Measurements from ENCODE around the gene PDE3B.
A peak's percentile ranks its signal among the peaks of the same experiment; 100 is the strongest.
"Not testable (repeated sequence)": the region's sequence is repeated elsewhere in the genome, so short reads cannot be mapped to it uniquely, and the experiment has no call there.

Gene PDE3B

DNA sequence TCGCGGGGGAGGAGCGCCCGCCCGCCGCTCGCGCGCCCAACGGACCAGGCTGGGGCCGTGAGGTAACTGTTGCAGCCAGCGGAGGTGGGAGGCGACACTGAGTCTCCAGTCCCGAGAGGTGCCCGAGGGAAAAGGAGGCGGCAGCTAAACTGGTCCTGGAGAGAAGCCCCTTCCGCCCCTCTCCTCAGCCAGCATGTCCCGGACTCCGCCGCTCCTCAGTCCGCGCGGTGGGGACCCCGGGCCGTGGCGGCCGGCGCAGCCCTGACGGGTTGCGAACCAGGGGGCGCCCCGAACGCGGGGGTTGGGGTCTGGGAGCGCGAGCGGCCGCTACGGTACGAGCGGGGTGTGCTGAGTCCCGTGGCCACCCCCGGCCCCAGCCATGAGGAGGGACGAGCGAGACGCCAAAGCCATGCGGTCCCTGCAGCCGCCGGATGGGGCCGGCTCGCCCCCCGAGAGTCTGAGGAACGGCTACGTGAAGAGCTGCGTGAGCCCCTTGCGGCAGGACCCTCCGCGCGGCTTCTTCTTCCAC lies at the start of gene PDE3B:
Gene PDE3B, plus strand, starts transcription at position 108 of the 529 bp plus-strand sequence. Its CDS starts 272 bp downstream, at position 380.
- peaks cover 33% of the 10 kb centered on the region for H3K4me1 ChIP-seq (ENCODE audit: insufficient read depth, low read length)
- H3K4me3 ChIP-seq (ENCODE audit: low read depth in 1 of 2, low read length in 2 of 2), result peak within 1 kb of the TSS; percentile 84 to 88
- H3K27ac ChIP-seq (ENCODE audit: low read depth, low read length), result peak within 1 kb of the TSS; percentile 94
- H3K27me3 ChIP-seq (ENCODE audit: control insufficient read depth in 1 of 2, insufficient read depth in 2 of 2, low read length in 2 of 2), result no peaks in the 10 kb centered on the region
- no peaks in the 10 kb centered on the region for H3K9me3 ChIP-seq (ENCODE audit: low read length)
- H3K36me3 ChIP-seq (ENCODE audit: insufficient read depth, low read length), result no peaks in the 10 kb centered on the region
- peak within 1 kb of the TSS; percentile 29 for H3K9ac ChIP-seq (ENCODE audit: low read length)

DNA sequence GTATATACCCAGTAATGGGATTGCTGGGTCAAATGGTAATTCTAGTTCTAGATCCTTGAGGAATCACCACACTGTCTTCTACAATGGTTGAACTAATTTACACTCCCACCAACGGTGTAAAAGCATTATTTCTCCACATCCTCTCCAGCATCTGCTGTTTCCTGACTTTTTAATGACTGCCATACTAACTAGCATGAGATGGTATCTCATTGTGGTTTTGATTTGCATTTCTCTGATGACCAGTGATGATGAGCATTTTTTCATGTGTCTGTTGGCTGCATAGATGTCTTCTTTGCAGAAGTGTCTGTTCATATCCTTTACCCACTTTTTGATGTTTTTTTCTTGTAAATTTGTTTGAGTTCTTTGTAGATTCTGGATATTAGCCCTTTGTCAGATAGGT lies 48.3 kb upstream of the PDE3B start:
- H3K9me3 ChIP-seq (ENCODE audit: low read length); H3K9ac ChIP-seq (ENCODE audit: low read length); H3K27ac ChIP-seq (ENCODE audit: low read depth, low read length); H3K36me3 ChIP-seq (ENCODE audit: insufficient read depth, low read length); H3K4me1 ChIP-seq (ENCODE audit: insufficient read depth, low read length); H3K27me3 ChIP-seq (ENCODE audit: control insufficient read depth in 1 of 2, insufficient read depth in 2 of 2, low read length in 2 of 2); H3K4me3 ChIP-seq (ENCODE audit: low read depth in 1 of 2, low read length in 2 of 2): not testable (repeated sequence)

DNA sequence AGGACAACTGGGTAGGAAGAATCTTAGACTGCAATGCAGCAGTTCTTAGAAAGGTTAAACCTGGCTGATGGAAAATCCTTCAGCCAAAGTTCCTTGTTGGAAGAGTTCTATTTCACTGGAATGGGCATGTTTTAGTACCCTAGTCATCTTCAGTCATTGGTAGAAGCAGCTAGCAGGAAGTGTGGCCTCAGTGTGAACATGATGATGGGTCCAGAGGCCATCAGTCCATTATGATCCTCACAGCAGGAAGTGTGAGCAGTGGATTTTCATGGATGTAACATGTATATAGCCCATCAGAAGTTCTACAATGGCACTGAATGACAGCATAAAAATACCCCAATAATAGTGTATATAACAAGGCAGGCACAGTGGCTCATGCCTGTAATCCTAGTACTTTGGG lies 35.9 kb upstream of the PDE3B start:
- no peak overlapping the region for H3K4me3 ChIP-seq (ENCODE audit: low read depth in 1 of 2, low read length in 2 of 2)
- H3K9ac ChIP-seq (ENCODE audit: low read length), result no peak overlapping the region
- H3K9me3 ChIP-seq (ENCODE audit: low read length), result no peaks in the 10 kb centered on the region
- peaks cover 35% of the 10 kb centered on the region for H3K36me3 ChIP-seq (ENCODE audit: insufficient read depth, low read length)
- H3K27me3 ChIP-seq (ENCODE audit: control insufficient read depth in 1 of 2, insufficient read depth in 2 of 2, low read length in 2 of 2), result no peaks in the 10 kb centered on the region
- no peaks in the 10 kb centered on the region for H3K4me1 ChIP-seq (ENCODE audit: insufficient read depth, low read length)
- no peak overlapping the region for H3K27ac ChIP-seq (ENCODE audit: low read depth, low read length)

DNA sequence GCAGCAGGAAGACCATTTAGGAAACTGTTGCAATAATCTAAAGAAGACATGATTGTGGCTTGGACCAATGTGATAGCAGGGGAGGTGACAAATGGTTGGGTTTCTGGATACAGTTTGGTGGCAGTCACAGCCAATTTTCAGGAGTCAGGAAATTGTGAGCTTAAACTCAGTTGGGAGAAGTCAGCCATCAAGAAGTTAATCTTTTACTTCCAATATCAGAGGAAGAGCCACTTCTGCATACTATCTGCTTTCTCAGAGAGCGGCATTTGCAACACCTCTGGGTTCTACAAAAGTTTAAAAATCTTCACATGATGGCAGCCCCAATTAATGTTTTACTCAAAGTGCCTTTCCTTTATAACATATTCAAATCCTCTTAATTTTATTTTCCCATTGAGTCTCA lies 33.7 kb upstream of the PDE3B start:
- Histone ChIP-seq H3K9ac (ENCODE audit: low read length) (no peak overlapping the region), H3K4me1 (ENCODE audit: insufficient read depth, low read length) (peaks cover 5% of the 10 kb centered on the region), H3K36me3 (ENCODE audit: insufficient read depth, low read length) (peaks cover 35% of the 10 kb centered on the region), H3K4me3 (ENCODE audit: low read depth in 1 of 2, low read length in 2 of 2) (no peak overlapping the region), H3K27ac (ENCODE audit: low read depth, low read length) (no peak overlapping the region), H3K27me3 (ENCODE audit: control insufficient read depth in 1 of 2, insufficient read depth in 2 of 2, low read length in 2 of 2) (no peaks in the 10 kb centered on the region), H3K9me3 (ENCODE audit: low read length) (no peaks in the 10 kb centered on the region)

DNA sequence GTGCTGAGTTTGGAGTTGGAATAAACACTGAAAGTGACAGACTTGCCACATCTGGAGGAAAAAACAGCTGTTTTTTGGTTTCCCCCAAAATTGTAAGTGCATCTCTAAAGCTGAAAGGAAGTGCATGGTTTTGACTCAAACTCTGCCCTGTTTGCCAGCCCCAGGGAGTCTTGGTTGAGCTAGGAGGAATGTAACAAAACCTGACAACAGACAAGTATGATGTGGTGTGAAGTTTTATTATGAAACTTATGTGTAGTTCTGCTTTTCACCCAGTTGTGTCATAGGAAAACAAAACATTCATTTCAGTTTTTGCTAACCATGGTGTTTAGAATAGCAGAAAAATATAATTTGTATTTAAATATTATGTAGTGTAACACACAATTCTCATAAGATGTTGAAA lies 31.7 kb upstream of the PDE3B start:
- H3K4me3 ChIP-seq (ENCODE audit: low read depth in 1 of 2, low read length in 2 of 2), result no peak overlapping the region
- H3K9me3 ChIP-seq (ENCODE audit: low read length), result no peaks in the 10 kb centered on the region
- peaks cover 21% of the 10 kb centered on the region for H3K36me3 ChIP-seq (ENCODE audit: insufficient read depth, low read length)
- H3K9ac ChIP-seq (ENCODE audit: low read length), result no peak overlapping the region
- no peak overlapping the region for H3K27ac ChIP-seq (ENCODE audit: low read depth, low read length)
- peaks cover 8% of the 10 kb centered on the region for H3K4me1 ChIP-seq (ENCODE audit: insufficient read depth, low read length)
- H3K27me3 ChIP-seq (ENCODE audit: control insufficient read depth in 1 of 2, insufficient read depth in 2 of 2, low read length in 2 of 2), result no peaks in the 10 kb centered on the region

DNA sequence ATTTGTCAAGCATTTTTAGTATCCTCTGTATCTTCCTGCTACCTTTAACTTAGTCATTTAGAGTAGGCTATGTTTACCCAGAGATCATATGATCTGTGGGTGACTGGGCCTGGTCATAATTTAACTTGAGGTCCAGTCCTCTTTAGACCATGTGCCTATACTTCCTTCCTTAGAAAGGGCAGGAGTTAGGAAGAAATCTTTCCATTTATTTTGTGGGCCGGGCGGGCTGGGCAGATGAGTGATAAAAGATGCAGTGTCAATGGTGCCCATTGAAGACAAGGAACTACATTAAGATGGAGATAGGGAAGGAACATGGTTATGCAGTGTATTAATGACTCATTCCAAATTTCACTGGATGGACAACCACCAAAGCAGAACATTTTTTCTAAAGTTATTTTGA lies 30.9 kb upstream of the PDE3B start:
- peaks cover 9% of the 10 kb centered on the region for H3K4me1 ChIP-seq (ENCODE audit: insufficient read depth, low read length)
- no peaks in the 10 kb centered on the region for H3K9me3 ChIP-seq (ENCODE audit: low read length)
- peaks cover 18% of the 10 kb centered on the region for H3K36me3 ChIP-seq (ENCODE audit: insufficient read depth, low read length)
- H3K4me3 ChIP-seq (ENCODE audit: low read depth in 1 of 2, low read length in 2 of 2), result no peak overlapping the region
- no peak overlapping the region for H3K9ac ChIP-seq (ENCODE audit: low read length)
- no peaks in the 10 kb centered on the region for H3K27me3 ChIP-seq (ENCODE audit: control insufficient read depth in 1 of 2, insufficient read depth in 2 of 2, low read length in 2 of 2)
- no peak overlapping the region for H3K27ac ChIP-seq (ENCODE audit: low read depth, low read length)

DNA sequence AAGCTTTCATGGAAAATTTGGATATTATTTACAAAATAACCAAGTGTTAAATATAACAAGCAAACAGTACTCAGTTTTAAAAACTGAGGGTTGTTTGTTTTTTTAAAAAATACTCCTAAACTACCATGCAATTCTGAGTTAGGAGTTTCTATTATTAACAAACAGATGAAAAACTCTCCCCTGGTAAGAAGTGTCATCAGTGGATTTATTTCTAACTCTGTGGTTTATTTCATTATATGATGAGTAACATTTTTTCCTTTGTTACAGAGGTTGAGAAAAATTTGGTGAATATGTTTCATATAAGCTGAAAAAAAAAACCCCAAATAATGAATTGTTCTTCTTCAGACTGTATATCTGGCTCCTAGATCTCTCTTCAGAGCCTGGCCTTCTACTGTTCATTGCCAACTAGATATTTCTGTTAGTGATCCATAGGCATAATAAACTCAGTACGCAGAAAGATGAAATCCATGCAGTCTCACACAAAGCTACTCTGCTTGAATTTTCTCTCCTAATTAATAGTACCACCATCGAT lies 29.4 kb upstream of the PDE3B start:
- H3K27me3 ChIP-seq (ENCODE audit: control insufficient read depth in 1 of 2, insufficient read depth in 2 of 2, low read length in 2 of 2), result no peaks in the 10 kb centered on the region
- no peak overlapping the region for H3K4me3 ChIP-seq (ENCODE audit: low read depth in 1 of 2, low read length in 2 of 2)
- H3K4me1 ChIP-seq (ENCODE audit: insufficient read depth, low read length), result peaks cover 9% of the 10 kb centered on the region
- no peaks in the 10 kb centered on the region for H3K9me3 ChIP-seq (ENCODE audit: low read length)
- no peak overlapping the region for H3K9ac ChIP-seq (ENCODE audit: low read length)
- H3K36me3 ChIP-seq (ENCODE audit: insufficient read depth, low read length), result peaks cover 11% of the 10 kb centered on the region
- H3K27ac ChIP-seq (ENCODE audit: low read depth, low read length), result no peak overlapping the region

DNA sequence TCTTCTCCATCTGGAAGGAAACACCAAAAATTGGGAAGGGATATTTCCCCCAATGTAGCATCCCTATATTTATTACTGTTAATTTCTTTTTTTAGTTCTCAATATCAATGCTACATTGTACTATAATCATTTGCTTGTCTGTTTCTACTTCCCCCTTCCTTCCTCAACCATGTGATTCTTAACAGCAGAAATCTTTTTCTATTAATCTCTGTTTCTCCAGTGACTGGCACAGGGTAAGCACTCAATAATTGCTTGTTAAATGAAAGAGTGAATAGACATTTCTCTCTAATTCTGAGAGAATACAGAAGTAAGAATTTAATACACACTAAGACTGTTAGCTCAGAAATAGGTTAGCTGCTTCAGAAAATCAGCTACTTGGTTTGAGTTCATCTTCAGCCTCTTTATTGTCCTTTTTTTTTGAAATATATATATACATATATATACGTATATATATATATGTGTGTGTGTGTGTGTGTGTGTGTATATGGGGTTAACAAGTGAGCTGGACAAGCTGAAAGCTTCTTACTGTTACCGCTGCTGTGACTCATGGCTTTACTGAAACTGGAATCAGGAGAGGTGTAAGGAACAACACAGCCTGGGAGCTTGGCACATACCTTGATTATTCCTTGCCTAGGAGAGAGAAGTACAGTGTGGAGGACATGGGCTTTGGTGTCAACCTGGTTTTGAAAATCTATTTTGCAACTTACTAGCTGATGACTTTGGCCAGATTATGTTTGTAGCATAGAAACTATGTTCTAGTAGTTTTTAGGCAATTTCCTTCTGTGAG lies 26.2 kb upstream of the PDE3B start:
- H3K36me3 ChIP-seq (ENCODE audit: insufficient read depth, low read length), result no peaks in the 10 kb centered on the region
- H3K27me3 ChIP-seq (ENCODE audit: control insufficient read depth in 1 of 2, insufficient read depth in 2 of 2, low read length in 2 of 2), result no peaks in the 10 kb centered on the region
- H3K4me1 ChIP-seq (ENCODE audit: insufficient read depth, low read length), result peaks cover 38% of the 10 kb centered on the region
- no peak overlapping the region for H3K4me3 ChIP-seq (ENCODE audit: low read depth in 1 of 2, low read length in 2 of 2)
- no peak overlapping the region for H3K9ac ChIP-seq (ENCODE audit: low read length)
- H3K27ac ChIP-seq (ENCODE audit: low read depth, low read length), result no peak overlapping the region
- H3K9me3 ChIP-seq (ENCODE audit: low read length), result no peaks in the 10 kb centered on the region

DNA sequence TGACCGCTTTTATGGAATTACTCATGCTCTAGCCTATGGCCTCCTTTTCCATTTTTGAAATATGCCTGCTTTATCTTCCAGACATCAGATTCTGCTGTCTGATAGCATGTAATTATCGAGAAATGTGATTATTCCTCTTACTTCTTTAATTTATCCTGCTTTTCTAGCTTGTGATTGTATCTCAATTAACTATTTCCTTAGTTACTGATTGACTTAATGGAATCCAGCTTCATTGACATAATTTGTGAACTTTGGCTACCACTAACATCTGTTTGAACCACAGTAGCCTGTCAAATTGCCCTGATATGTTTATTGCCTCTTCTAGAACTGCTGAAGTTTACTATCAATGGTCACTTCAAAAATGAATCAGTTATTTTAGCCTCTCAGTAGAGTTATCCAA lies 25.5 kb upstream of the PDE3B start:
- Histone ChIP-seq H3K4me1 (ENCODE audit: insufficient read depth, low read length) (peaks cover 44% of the 10 kb centered on the region), H3K9ac (ENCODE audit: low read length) (no peak overlapping the region), H3K36me3 (ENCODE audit: insufficient read depth, low read length) (no peaks in the 10 kb centered on the region), H3K9me3 (ENCODE audit: low read length) (no peaks in the 10 kb centered on the region), H3K27ac (ENCODE audit: low read depth, low read length) (no peak overlapping the region), H3K4me3 (ENCODE audit: low read depth in 1 of 2, low read length in 2 of 2) (no peak overlapping the region), H3K27me3 (ENCODE audit: control insufficient read depth in 1 of 2, insufficient read depth in 2 of 2, low read length in 2 of 2) (no peaks in the 10 kb centered on the region)

DNA sequence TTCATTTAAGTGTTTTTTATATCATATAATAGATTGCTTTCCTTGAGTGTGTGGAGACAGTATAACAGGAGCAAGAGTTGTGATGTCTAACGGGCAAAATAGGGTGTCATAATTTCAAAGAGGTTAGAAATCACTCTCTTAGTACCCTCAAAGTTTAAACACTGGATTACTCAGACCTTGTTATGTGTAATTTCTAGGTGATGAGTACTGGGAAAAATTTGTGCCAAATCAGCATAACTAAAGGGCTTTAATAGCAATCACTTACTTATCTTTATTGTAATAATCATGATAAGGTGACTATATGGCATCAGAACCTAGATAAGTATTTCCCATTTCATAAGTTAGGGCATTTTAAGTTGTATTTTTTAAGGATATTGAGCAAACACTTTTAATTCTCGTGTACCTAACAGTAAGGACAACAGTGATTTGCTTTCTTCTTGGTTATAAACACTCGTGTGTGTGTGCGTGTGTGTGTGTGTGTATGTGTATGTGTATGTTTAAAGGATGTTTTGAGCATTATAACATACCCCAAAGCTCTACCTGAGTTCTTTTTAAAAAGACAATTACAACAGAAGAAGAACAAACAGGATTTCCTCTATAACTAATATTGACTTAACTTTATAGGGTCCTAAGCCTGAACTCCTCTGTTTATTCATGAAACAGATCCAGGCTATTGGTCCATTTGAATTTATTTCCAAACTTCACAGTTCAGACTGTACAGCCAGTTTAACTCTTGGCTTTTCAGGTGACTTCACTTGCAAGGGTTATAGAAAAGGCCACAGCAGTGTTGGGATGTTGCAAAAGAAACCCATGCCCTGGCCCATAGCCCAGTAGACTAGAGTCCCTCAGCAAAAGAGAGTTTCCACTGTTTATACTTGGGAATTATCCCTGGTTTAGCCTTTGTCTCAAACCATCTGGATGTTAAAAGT lies 23.7 kb upstream of the PDE3B start:
- Histone ChIP-seq H3K4me1 (ENCODE audit: insufficient read depth, low read length) (peaks cover 45% of the 10 kb centered on the region), H3K9ac (ENCODE audit: low read length) (no peak overlapping the region), H3K27me3 (ENCODE audit: control insufficient read depth in 1 of 2, insufficient read depth in 2 of 2, low read length in 2 of 2) (no peaks in the 10 kb centered on the region), H3K4me3 (ENCODE audit: low read depth in 1 of 2, low read length in 2 of 2) (no peak overlapping the region), H3K27ac (ENCODE audit: low read depth, low read length) (peak overlapping the region; percentile 21), H3K36me3 (ENCODE audit: insufficient read depth, low read length) (no peaks in the 10 kb centered on the region), H3K9me3 (ENCODE audit: low read length) (no peaks in the 10 kb centered on the region)

DNA sequence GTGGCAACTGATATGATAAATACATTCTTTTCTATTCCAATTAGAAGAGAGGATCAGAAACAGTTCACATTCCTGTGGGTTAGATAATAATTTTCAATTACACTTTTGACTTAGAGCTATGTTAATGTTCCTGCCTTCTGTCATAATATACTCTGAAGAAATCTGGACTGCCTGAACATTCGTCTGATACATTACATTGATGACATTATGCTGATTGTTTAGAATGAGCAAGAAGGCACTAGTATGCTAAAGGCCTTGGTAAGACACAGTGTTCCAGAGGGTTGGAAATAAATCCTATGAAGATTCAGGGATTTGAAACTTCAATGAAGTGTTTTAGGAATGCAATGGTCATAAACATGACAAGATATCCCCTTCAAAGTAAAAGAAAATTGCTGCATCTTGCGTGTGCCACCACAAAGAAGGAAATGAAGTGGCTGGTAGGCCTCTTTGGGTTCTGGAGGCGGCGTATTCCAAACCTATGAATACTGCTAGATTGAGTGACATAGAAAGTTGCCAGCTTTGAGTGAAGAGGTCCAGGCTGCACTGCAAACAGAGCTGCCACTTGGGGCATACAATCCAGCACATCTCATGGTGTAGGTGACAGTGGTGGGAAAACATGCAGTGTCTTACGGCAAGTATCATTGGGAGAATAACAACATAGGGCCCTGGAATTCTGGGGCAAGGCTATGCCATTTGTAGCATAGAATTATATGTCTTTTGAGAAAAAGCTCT lies 21.2 kb upstream of the PDE3B start:
- H3K27ac ChIP-seq (ENCODE audit: low read depth, low read length), result peak overlapping the region; percentile 2
- H3K9ac ChIP-seq (ENCODE audit: low read length), result no peak overlapping the region
- peaks cover 42% of the 10 kb centered on the region for H3K4me1 ChIP-seq (ENCODE audit: insufficient read depth, low read length)
- no peaks in the 10 kb centered on the region for H3K36me3 ChIP-seq (ENCODE audit: insufficient read depth, low read length)
- H3K9me3 ChIP-seq (ENCODE audit: low read length), result no peaks in the 10 kb centered on the region
- H3K27me3 ChIP-seq (ENCODE audit: control insufficient read depth in 1 of 2, insufficient read depth in 2 of 2, low read length in 2 of 2), result no peaks in the 10 kb centered on the region
- H3K4me3 ChIP-seq (ENCODE audit: low read depth in 1 of 2, low read length in 2 of 2), result no peak overlapping the region

All from muscle layer of colon (tissue), 2 donors.